Stimulated activated CD4-positive, alpha-beta T cell treated with anti-CD3 and anti-CD28 coated beads, Interleukin-4, amount 100 ng/mL, for 24 hours (primary cell): Measurements from ENCODE around the gene USP33.
"Not testable (repeated sequence)": the region's sequence is repeated elsewhere in the genome, so short reads cannot be mapped to it uniquely, and the experiment has no call there.

Experiments
- DNase-seq: peaks from one replicate; pipeline ENCODE4 v3.0.0-alpha.2; 2020

USP33 gene

DNA sequence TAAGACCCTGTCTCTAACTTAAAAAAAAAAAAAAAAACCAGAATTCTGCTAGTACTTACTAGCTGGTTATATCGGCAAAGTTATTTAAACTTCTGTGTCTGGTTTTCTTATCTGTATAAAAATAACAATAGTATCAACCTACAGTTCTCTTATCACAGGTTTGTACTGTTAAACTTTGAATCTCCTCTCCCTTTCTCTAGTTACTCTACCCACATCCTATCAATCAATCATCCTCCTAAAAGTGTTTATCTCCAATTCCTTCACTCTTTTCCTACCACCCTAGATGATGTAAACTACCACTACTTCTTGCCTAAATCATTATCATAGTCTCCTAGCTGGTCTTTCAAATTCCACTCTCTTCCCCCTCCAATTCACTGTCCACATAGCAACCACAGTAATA, 27.6 kb downstream of the USP33 start:
- DNase-seq, result no peak

DNA sequence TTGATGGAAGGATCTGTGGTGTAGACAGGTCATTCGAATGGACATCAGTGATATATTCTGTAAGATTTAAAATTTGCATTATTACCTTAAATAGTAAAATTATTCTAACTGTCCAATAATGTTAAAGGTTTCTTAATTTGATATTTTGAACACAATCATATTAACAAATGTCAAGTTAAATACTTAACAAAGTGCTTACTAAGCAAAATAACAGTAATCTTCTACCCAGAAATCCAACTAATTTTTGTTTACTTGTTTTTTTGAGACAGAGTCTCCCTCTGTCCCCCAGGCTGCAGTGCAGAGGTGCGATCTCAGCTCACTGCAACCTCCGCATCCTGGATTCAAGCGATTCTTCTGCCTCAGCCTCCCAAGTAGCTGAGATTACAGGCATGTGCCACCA, 33.9 kb downstream of the USP33 start:
- no peak for DNase-seq

DNA sequence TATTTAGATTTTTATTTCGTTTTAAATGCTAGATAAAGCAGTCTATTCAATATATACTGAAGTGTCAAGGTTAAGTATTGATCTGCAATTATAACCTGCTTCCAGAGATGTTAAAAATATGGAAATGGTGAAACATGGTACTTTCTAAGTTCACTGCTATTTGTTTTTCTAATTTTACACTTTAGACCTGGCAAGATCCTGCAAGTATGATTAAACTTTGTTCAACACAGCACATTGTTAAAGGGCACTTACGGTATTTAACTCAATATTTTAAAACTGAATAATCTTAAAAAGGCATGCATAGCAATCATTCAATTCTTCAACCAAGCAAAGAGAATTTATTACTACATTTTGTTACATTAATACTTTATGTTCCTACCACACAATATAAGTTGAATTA, 41.5 kb downstream of the USP33 start:
- DNase-seq, result no peak

DNA sequence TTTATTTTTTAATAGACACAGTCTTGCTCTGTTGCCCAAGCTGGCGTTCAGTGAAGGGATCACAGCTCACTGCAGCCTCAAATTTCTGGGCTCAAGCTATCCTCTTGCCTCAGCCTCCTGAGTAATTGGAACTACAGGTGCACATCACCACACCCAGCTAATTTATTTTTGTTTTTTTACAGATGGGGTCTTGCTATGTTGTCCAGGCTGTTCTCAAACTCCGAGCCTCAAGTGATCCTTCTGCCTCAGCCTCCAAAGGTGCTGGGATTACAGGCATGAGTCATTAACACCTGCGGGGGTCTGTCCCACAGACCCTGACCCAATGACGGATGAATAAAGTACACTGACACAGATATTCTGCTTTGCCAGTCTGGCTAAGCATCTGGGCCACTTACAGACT, 43.6 kb downstream of the USP33 start:
- no peak for DNase-seq

DNA sequence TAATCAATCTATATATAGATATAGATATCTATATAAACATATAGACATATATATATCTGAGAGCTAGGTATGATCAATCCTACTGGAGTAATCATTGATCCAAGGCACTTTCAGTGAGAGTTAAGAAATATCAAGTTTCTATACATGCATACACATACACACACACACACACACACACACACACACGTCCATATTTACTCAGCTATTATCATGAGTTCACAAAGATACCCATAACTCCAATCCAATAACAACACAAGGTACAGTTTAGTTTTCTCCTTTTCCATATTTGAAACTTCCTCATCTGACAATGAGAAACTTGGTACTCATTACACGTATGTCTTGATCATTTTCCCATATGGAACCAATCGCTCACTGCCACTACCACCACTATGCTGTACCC, 49.9 kb downstream of the USP33 start:
- no peak for DNase-seq

DNA sequence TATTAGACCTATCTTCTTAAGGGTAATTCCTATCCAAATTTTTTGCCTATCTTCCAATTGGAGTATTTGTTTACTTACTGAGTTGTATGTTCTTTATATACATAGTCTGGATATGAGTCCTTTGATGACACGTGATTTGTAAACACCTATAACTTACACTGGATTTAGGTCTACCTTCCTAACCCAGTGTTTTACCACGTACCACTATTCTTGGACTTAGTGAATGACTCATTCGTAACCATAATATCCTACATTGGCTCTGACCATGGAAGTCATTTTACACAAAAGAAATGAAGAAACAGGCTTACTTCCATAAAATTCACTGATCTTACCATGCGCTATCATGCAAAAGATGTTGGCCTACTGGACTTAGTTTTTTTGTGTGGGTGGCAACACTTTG, 53.3 kb downstream of the USP33 start:
- DNase-seq, result no peak

DNA sequence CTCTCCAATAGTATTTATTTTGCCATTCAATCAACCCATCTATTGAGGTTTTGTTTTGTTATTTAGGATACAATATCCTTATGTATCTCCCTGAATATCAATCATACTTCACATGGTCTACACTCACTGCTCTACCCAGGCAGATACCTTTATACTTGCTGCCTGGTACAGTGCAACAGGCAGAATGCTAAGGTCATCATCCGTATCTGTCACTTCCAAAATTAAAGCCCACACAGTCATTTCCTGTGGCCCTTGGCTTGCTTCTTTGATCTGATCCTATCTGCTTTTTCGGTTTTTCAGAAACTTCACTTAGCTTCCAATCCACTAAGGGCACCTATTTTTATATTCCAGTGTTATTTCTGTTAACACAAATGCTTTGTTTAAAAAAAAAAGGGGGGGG, 54.9 kb downstream of the USP33 start:
- no peak for DNase-seq

DNA sequence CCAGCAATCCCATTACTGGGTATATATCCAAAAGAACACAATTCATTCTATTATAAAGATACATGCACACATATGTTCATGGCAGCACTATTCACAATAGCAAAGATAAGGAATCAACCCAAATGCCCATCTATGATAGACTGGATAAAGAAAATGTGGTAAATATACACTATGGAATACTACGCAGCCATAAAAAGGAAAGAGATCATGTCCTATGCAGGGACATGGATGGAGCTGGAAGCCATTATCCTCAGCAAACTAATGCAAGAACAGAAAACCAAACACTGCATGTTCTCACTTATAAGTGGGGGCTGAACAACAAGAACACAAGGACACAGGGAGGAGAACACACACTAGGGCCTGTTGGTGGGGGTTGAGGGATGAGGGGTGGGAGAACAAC, 60.0 kb downstream of the USP33 start:
- not testable (repeated sequence) for DNase-seq

DNA sequence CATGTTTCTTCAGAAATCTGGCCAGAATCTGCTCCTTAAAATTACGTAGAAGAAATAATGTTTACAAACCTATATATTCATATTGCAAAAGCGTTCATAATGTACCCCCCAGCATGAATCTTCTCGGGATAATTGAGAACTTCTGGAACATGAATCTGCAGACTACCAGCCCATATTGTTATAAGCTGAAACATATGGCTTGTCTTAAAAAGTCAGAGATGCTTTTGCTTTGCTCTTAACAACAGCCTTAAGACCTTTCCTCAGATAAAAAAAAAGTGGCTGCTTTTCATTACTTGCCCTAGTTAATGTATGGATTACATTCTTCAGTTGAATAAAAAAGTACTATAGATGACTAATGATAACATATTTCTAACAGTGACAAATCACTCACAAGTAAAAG, 62.2 kb downstream of the USP33 start:
- DNase-seq, result no peak

DNA sequence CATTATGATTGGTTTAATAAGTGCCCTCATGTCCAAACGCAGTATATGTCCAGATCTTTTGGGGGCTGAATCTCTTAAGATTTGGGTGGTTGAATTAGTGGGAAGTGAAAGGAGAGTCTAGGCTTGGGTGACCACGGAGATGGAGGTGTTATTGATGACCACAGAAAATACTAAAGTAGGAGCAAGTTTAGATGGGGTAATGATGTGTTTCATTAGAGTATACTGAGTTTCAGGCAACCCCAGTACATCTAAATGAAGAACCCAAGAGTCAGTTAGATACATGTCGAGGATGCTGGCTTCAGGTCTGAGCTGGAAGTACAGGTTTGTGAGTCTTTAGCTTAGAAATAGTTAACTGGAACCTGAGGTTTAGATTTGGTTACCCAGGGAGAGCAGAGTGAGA, 70.7 kb downstream of the USP33 start:
- DNase-seq, result no peak

DNA sequence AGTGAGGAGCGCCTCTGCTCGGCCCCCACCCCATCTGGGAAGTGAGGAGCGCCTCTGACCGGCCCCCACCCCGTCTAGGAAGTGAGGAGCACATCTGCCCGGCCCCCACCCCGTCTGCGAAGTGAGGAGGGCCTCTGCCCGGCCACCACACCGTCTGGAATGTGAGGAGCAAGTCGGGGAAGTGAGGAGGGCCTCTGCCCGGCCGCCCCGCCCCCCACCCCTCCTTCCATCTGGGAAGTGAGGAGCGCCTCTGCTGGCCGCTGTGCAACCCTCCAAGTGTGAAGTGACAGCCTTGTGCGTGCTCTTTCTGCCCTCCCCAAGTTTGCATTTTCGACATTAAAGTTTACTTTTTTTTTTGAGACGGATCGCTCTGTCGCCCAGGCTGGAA, 72.1 kb downstream of the USP33 start:
- peak; percentile 10 for DNase-seq

DNA sequence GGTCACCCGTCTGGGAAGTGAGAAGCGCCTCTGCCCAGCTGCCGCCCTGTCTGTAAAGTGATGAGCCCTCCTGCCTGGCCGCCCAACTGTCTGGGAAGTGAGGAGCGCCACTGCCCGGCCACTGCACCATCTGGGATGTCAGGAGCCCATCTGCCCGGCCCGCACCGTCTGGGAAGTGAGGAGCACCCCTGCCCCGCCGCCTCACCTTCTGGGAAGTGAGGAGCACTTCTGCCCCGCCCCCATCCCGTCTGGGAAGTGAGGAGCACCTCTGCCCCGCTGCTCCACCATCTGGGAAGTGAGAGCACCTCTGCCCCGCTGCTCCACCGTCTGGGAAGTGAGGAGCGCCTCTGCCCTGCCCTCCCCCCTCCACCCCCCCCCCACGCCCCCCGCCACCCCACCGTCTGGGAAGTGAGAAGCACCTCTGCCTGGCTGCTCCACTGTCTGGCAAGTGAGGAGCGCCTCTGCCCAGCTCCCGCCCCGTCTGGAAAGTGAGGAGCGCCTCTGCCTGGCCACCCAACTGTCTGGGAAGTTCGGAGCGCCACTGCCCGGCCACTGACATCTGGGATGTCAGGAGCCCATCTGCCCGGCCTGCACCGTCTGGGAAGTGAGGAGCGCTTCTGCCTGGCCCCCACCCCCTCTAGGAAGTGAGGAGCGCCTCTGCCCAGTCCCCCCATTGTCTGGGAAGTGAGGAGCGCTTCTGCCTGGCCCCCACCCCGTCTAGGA, 72.7 kb downstream of the USP33 start:
- DNase-seq, result no peak

DNA sequence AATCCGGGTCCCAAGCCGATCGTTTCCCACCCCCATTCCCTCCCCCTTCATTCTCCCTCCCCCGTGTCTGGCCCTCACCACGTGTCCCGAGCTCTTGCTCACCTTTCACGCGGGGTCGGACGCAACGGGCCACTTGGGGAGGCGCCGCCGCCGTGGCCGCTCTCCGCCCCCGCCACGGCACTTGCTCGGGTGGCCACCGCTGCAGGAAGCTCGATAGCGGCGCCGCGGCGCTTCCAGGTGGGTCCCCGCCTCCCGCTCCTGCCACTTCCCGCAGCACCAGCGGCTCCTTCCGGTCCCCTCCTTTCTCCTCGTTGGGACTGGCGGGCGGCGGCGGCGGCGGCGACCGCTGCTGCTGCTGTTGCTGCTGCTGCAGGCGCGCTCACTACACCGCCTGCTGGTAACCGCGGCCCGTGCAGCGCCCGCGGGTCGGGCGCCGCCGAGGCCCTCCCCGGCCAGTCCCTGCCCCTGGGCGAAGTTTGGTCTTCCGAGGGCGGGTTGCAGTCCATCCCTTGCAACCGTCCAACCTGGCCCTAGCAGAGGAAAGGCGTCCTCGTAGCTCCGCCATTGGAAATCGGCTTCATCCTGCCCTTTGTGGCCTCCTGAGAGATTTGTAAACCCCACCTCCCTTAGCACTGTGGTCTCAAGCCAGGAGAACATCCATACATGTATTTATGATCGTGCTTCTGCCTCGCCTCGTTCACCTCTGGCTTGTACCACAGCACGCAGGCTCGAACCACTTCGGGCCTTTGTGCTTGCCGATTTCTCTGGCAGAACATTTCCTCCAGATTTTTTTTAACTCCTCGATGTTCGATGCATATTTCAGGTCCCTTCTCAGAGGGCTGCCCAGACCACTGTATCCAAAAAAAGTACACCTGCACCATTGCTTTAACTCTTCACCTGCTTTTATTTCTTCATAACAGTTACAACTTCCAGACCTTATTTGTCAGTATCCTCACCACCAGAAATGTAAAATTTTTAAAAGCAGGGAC, 76.2 kb downstream of the USP33 start:
- peak; percentile 93 for DNase-seq

DNA sequence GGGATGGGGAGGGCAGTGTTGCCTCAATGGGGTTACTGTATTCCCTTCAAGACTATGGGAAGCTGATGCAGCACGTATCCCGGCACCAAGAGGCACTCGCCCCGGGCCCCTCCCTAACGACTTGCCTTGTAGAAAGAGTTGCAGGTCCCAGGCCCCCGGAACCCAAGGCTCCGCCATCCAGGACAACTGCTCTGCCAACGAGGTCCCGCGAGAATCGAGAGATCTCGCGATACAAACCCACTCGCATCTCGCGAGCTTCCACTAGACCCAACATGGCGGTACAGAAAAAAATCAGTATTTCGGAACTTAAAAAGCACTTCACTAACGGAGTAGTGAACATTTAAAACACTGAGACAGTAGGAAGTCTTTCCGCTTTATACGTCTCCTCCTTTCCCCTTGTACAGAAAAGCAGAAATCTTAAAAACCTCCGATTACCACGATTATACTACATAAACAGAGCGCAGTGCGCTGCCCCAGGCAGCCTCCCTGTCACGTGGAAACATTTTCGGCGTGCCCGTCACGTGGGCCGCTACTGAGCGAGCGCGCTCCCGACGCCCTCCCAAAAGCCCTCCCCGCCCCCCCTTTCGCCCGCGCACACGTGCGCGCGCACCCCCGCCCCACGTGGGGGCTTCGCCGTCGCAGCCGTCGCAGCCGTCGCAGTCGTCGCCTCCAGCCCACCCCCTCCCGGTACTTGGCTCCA, 77.0 kb downstream of the USP33 start, which contains the start of gene ZZZ3:
TSS of gene ZZZ3 (minus strand) at position 199 of the 700 bp plus-strand sequence. CDS start 49,304 bp downstream, outside the sequence.
- peak; percentile 90 for DNase-seq

DNA sequence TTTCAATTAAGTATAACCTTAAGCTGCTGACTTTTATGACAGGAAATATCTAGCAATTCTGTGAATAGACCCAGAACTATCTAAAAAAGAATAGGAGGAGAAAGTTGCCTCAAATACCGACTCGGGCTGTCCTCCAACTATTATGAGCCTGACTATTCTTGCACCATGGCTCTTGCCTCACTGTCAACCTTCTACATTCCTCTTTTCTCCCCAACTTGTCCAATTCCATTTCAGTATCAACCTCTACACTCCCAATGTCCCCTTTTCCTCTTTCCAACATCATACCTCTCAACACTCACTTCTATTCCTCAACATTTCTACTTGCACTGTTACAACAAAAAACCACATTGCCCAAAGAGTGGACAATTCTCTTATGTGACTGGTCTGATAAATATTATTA, 79.5 kb downstream of the USP33 start:
- no peak for DNase-seq

DNA sequence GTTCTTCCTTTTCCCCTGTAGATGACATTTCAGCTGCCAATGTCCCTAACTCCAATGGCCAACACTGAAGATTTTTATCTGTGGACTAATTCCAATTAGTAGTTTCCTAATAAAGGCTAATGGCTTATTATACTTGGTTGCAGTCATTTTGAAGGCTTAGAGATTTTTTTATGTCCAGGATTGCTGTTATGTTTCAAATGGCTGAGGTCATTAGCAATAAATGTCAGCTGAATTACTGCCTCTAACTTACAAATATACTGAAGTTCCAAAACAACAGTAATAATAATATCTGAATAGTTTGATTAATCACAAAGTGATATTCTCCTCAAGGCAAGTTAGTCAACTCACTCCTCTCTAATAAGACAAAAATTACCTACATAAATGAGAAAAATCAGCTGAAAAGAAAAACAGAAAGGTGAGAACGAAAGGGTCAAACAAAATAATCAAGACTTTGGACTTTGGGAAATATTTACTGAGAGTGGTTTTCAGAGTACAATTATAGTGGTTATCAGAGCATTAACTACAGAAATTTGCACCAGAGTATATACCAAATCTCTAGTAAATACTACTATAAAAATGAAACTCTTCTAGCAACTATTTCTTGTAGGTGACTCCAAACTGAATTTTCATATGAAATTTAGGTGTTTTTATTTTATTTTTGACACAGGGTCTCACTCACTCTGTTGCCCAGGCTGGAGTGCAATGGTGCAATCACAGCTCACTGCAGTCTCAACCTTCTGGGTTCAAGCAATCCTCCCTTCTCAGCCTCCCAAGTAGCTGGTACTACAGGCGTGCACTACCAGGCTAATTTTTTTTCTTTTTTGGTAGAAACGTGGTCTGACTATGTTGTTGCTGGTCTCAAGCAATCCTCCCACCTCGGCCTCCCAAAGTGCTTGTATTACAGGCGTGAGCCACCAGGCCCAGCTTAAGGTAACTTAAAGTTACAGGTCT, 80.7 kb downstream of the USP33 start:
- DNase-seq, result no peak

DNA sequence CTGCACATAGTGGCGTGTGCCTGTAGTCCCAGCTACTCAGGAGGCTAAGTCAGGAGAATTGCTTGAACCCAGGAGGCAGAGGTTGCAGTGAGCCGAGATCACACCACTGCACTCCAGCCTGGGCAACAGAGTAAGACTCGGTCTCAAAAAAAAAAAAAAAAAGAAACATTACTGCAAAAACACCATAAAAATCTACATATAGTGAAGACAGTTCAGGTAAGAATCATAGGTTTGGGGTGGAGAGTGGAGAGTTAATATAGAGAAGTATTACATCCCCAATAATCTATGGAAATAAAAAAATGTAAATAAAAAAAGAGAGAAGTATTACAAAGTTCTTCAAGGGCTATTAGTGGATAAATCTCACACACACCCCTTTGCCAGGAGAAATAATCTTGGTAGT, 84.8 kb downstream of the USP33 start:
- not testable (repeated sequence) for DNase-seq

DNA sequence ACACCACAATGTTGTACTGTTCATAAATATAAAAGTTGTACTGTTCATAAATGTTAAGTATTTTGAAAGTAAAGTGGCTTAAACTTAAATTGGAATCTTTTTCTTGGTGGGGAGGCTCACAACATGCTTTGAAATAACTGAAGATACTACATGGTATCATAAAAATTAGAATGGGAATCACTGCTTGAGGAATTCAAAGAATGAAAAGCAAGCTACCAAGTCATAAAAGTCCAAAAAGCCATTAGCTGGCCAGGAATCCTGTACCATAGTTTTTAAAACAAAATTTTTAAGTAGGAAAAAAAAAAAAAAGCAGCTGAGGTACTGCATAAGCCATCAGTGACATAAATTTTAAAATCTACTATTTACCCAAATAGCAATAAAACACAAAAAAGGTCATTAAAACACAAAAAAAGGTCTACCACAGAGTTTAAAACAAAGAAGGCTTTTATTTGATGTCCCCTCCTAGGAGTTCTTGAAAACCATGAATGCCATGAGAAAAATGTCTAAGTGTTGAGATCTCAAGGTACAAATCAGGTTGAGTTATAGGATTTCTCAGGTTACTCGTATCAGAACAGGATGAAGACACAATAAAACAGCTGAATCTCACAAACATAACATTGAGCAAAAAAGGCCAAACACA, 85.8 kb downstream of the USP33 start:
- no peak for DNase-seq

DNA sequence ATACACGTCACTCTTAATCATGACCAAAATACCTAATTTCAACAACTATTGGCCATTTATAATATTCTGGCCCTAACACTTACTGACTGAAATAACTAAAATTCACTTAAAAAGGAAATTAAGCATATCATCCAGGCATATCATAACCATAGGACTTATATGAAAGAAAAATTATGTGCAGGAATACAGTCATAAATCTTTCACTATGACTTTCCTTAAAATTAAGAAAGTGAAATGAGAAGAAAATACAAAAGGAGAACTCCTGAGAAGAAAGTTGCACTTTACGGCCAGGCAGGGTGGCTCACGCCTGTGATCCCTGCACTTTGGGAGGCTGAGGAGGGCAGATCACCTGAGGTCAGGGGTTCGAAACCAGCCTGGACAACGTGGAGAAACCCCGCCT, 86.6 kb downstream of the USP33 start:
- DNase-seq, result no peak

DNA sequence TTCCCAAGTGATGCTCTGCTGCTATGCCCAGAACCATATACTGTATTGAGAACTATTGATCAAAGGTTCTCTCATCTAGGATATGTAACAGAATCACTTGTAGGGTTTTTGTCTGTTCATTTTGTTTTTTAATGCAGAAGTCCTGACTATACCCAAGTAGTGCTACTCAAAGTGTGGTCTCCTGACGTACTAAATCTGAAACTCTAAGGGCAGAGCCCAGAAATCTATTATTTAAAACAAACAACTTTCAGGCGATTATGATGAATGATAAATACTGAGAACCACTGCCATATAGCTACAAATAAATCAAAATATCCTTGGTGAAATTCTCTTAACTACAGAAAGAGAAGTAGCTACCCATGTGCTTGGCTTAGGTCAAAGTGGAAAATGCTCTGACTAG, 87.3 kb downstream of the USP33 start:
- no peak for DNase-seq

DNA sequence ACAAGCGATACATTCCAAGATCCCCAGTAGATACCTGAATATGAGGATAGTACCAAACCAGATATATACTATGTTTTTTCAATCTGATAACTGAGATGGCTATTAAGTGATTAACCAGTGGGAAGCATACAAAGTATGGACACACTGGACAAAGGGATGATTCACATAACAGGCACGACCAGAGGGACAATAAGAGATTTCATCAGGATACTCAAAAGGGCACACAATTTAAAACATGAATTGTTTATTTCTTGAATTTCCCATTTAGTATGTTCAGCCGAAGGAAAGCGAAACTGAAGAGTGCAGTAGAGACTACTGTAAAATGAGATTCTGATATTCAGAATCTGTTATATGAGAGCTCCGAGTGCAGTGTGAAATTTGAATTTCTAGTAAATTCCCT, 87.8 kb downstream of the USP33 start:
- DNase-seq, result no peak

DNA sequence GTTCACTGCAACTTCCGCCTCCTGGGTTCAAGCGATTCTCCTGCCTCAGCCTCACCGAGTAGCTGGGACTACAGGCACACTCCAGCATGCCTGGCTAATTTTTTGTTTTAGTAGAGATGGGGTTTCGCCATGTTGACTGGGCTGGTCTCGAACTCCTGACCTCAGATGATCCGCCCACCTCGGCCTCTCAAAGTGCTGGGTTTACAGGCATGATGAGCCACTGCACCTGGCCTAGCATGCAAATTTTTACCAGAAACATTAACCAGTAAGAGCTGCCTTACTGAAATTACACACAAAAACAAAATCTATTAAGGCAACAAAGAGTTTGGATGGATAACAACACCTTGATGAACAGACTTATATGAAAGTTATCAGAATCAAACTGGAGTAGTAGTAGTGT, 89.3 kb downstream of the USP33 start:
- DNase-seq, result no peak
